T-helper 2 cell treated with Interferon-gamma antibody and Interleukin-4, amounts not matched to agents 5 μg/mL and 100 μg/mL, for 36 hours (primary cell): ENCODE measurements around the gene GLRX2.
"Not testable (repeated sequence)": the region's sequence is repeated elsewhere in the genome, so short reads cannot be mapped to it uniquely, and the experiment has no call there.

Experiments used
- DNase-seq: peaks from one replicate; pipeline ENCODE4 v3.0.0; 2021; ENCODE audit warnings: low spot score
- H3K27ac Mint-ChIP-seq: one replicate; pipeline ENCODE4 v1.8.0; 2021; ENCODE audit warnings: mild to moderate bottlenecking, mixed read lengths
- H3K27me3 Mint-ChIP-seq: one replicate; pipeline ENCODE4 v1.8.0; 2021; ENCODE audit warnings: low read depth, mixed read lengths
- H3K36me3 Mint-ChIP-seq: one replicate; pipeline ENCODE4 v1.8.0; 2021; ENCODE audit warnings: low read depth, mixed read lengths
- H3K4me1 Mint-ChIP-seq: one replicate; pipeline ENCODE4 v1.8.0; 2021; ENCODE audit warnings: low read depth, mixed read lengths
- H3K4me3 Mint-ChIP-seq: one replicate; pipeline ENCODE4 v1.8.0; 2022; ENCODE audit warnings: mild to moderate bottlenecking, moderate library complexity, mixed read lengths
- H3K9me3 Mint-ChIP-seq: one replicate; pipeline ENCODE4 v1.8.0; 2021; ENCODE audit warnings: mixed read lengths

Gene GLRX2

GRCh38 chr1:193118803-193119730 lies 13.9 kb upstream of the GLRX2 start:
- Mint-ChIP-seq H3K27me3 (peaks cover 14% of the 10 kb centered on the region), H3K36me3 (peaks cover 3% of the 10 kb centered on the region), H3K9me3 (no peaks in the 10 kb centered on the region), H3K27ac (no peak overlapping the region), H3K4me3 (no peak overlapping the region), H3K4me1 (peaks cover 29% of the 10 kb centered on the region)
- no peak for DNase-seq

DNA sequence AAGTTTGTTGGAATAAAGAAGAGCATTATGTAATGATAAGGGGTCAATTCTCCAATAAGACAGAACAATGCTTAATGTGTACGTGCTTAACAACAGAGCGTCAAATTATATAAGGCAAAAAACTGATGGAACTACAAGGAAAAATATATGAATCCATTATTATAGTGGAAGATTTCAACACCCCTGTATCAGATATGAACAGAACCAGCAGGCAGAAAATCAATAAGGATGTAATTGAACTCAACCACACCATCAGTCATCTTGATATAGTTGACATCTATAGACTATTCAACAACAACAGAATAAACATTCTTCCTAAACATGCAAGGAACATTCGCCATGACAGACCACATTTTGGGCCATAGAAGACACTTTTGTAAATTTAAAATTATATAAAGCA lies 13.0 kb upstream of the GLRX2 start:
- H3K36me3 Mint-ChIP-seq = peaks cover 3% of the 10 kb centered on the region
- H3K9me3 Mint-ChIP-seq = no peaks in the 10 kb centered on the region
- peaks cover 23% of the 10 kb centered on the region for H3K4me1 Mint-ChIP-seq
- no peak for DNase-seq
- H3K4me3 Mint-ChIP-seq = no peak overlapping the region
- peaks cover 14% of the 10 kb centered on the region for H3K27me3 Mint-ChIP-seq
- H3K27ac Mint-ChIP-seq = no peak overlapping the region

DNA sequence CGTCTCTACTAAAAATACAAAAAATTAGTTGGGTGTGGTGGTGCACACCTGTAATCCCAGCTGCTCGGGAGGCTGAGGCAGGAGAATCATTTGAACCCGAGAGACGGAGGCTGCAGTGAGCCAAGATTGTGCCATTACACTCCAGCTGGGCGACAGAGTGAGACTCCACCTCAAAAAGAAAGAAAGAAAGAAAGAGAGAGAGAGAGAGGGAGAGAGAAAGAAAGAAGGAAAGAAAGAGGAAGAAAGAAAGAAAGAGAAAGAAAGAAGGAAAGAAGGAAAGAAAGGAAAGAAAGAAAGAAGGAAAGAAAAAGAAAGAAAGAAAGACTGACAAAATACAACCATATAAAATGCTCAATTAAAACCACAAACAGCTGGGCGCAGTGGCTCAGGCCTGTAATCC lies 12.0 kb upstream of the GLRX2 start:
- Mint-ChIP-seq H3K27me3 (peaks cover 14% of the 10 kb centered on the region), H3K4me1 (peaks cover 19% of the 10 kb centered on the region)
- not testable (repeated sequence) for DNase-seq, H3K4me3 Mint-ChIP-seq, H3K9me3 Mint-ChIP-seq, H3K27ac Mint-ChIP-seq, H3K36me3 Mint-ChIP-seq

- Mint-ChIP-seq H3K36me3 (no peaks in the 10 kb centered on the region), H3K27ac (no peak overlapping the region), H3K27me3 (peaks cover 16% of the 10 kb centered on the region), H3K4me3 (no peak overlapping the region), H3K4me1 (peaks cover 14% of the 10 kb centered on the region), H3K9me3 (no peaks in the 10 kb centered on the region)
- no peak for DNase-seq
Measured at GRCh38 chr1:193115629-193116227, 10.5 kb upstream of the GLRX2 start.

- H3K27ac Mint-ChIP-seq = no peak overlapping the region
- H3K4me3 Mint-ChIP-seq = no peak overlapping the region
- no peak for DNase-seq
- H3K9me3 Mint-ChIP-seq = no peaks in the 10 kb centered on the region
- peaks cover 15% of the 10 kb centered on the region for H3K27me3 Mint-ChIP-seq
- peaks cover 10% of the 10 kb centered on the region for H3K4me1 Mint-ChIP-seq
- no peaks in the 10 kb centered on the region for H3K36me3 Mint-ChIP-seq
Measured at GRCh38 chr1:193114485-193115095, 9.4 kb upstream of the GLRX2 start.

- no peak overlapping the region for H3K27ac Mint-ChIP-seq
Measured at GRCh38 chr1:193113992-193114332, 8.7 kb upstream of the GLRX2 start.

GRCh38 chr1:193113258-193113991 lies 8.2 kb upstream of the GLRX2 start:
- H3K27ac Mint-ChIP-seq = no peak overlapping the region
- DNase-seq = no peak
- H3K4me3 Mint-ChIP-seq = no peak overlapping the region
- H3K4me1 Mint-ChIP-seq = no peaks in the 10 kb centered on the region
- H3K36me3 Mint-ChIP-seq = no peaks in the 10 kb centered on the region
- no peaks in the 10 kb centered on the region for H3K9me3 Mint-ChIP-seq
- H3K27me3 Mint-ChIP-seq = peaks cover 17% of the 10 kb centered on the region

More at GRCh38 chr1:193113992-193114332, 8.7 kb upstream of the GLRX2 start:
- no peak for DNase-seq
- Mint-ChIP-seq H3K9me3 (no peaks in the 10 kb centered on the region), H3K4me3 (no peak overlapping the region), H3K27me3 (peaks cover 15% of the 10 kb centered on the region), H3K36me3 (no peaks in the 10 kb centered on the region), H3K4me1 (peaks cover 5% of the 10 kb centered on the region)

DNA sequence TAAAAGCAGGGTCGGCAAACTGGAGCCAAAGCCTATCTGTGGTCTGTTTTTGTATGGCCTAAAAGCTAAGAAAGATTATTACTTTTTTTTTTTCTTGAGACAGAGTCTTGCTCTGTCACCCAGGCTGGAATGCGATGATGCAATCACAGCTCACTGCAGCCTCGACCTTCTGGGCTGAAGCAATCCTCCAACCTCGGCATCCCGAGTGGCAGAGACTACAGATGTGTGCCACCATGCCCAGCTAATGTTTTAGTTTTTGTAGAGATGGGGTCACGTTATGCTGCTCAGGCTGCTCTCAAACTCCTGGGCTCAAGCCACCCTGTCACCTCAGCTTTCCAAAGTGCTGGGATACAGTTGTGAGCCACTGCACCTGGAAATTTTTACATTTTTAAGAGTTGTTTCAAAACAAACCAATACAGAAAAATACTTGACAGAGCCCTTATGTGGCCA lies 6.5 kb upstream of the GLRX2 start:
- Mint-ChIP-seq H3K27me3 (peaks cover 13% of the 10 kb centered on the region), H3K4me1 (no peaks in the 10 kb centered on the region), H3K36me3 (no peaks in the 10 kb centered on the region), H3K4me3 (no peak overlapping the region), H3K9me3 (no peaks in the 10 kb centered on the region), H3K27ac (no peak overlapping the region)
- no peak for DNase-seq

DNA sequence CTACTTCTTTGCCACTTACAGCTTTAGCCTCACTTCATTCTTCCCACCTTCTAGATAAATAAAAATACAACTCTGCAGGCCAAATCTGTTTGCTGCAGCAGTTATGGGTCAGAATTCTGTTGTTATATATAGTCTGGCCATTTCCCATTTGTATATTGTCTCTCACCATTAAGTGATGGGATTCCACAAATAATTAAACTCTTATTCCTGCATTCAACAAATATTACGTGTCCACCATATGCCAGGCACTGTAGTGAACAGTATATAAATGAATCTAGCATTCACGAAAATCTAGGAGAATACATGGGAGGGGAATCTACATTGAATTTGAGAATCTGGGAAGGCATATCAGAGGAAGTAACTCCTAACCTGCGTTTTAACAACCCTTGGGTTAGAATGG lies 5.7 kb upstream of the GLRX2 start:
- no peak for DNase-seq
- H3K36me3 Mint-ChIP-seq = no peaks in the 10 kb centered on the region
- H3K4me1 Mint-ChIP-seq = no peaks in the 10 kb centered on the region
- H3K27ac Mint-ChIP-seq = no peak overlapping the region
- H3K4me3 Mint-ChIP-seq = no peak overlapping the region
- peaks cover 9% of the 10 kb centered on the region for H3K27me3 Mint-ChIP-seq
- no peaks in the 10 kb centered on the region for H3K9me3 Mint-ChIP-seq

GRCh38 chr1:193110246-193110645 lies 5.0 kb upstream of the GLRX2 start:
- no peaks in the 10 kb centered on the region for H3K9me3 Mint-ChIP-seq
- DNase-seq = no peak
- no peaks in the 10 kb centered on the region for H3K36me3 Mint-ChIP-seq
- H3K27ac Mint-ChIP-seq = no peak overlapping the region
- no peak overlapping the region for H3K4me3 Mint-ChIP-seq
- H3K27me3 Mint-ChIP-seq = peaks cover 9% of the 10 kb centered on the region
- H3K4me1 Mint-ChIP-seq = peaks cover 5% of the 10 kb centered on the region

GRCh38 chr1:193109619-193110018 lies 4.4 kb upstream of the GLRX2 start:
- H3K36me3 Mint-ChIP-seq = no peaks in the 10 kb centered on the region
- no peaks in the 10 kb centered on the region for H3K9me3 Mint-ChIP-seq
- no peak overlapping the region for H3K4me3 Mint-ChIP-seq
- H3K27me3 Mint-ChIP-seq = peaks cover 9% of the 10 kb centered on the region
- H3K4me1 Mint-ChIP-seq = peaks cover 5% of the 10 kb centered on the region
- no peak overlapping the region for H3K27ac Mint-ChIP-seq
- DNase-seq = no peak

- DNase-seq = no peak
- peaks cover 13% of the 10 kb centered on the region for H3K4me1 Mint-ChIP-seq
- no peak overlapping the region for H3K27ac Mint-ChIP-seq
- no peaks in the 10 kb centered on the region for H3K36me3 Mint-ChIP-seq
- no peak overlapping the region for H3K4me3 Mint-ChIP-seq
- peaks cover 9% of the 10 kb centered on the region for H3K27me3 Mint-ChIP-seq
- H3K9me3 Mint-ChIP-seq = no peaks in the 10 kb centered on the region
Measured at GRCh38 chr1:193108471-193108870, 3.3 kb upstream of the GLRX2 start.

DNA sequence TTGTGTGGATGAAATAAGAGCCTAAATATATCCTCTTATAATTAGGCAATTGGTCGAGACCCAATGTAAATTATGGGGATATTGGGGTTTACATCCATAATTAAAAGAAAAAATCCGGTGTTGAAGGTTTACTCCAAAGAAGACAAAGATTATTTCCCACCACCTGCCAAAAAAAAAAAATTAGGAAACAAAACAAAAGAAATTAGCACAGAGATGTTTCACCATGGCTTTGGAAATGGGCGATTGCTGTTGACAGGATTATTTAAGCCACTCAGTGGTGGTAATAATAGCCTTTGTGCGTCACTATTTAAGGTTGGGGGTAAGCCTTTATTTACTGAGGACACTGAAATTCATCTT lies 585 bp upstream of the GLRX2 start:
- no peaks in the 10 kb centered on the region for H3K9me3 Mint-ChIP-seq
- DNase-seq = no peak
- peaks cover 7% of the 10 kb centered on the region for H3K36me3 Mint-ChIP-seq
- peaks cover 7% of the 10 kb centered on the region for H3K27me3 Mint-ChIP-seq
- H3K27ac Mint-ChIP-seq = peak overlapping the region; percentile 37
- peaks cover 19% of the 10 kb centered on the region for H3K4me1 Mint-ChIP-seq
- H3K4me3 Mint-ChIP-seq = peak overlapping the region; percentile 82

- DNase-seq = peak; percentile 20
- H3K27ac Mint-ChIP-seq = peak overlapping the region; percentile 74
- H3K9me3 Mint-ChIP-seq = no peaks in the 10 kb centered on the region
Measured at GRCh38 chr1:193104502-193104906, 710 bp downstream of the GLRX2 start.

More at GRCh38 chr1:193104502-193104906, 710 bp downstream of the GLRX2 start:
- peaks cover 19% of the 10 kb centered on the region for H3K4me1 Mint-ChIP-seq
- H3K4me3 Mint-ChIP-seq = peak overlapping the region; percentile 90
- H3K27me3 Mint-ChIP-seq = peaks cover 4% of the 10 kb centered on the region
- peaks cover 11% of the 10 kb centered on the region for H3K36me3 Mint-ChIP-seq
